ENCODE results near the gene SCMH1. TPM values are rescaled to one million over a fixed set of nuclear protein-coding genes. Genes with fewer than 3 reads are reported as not detected.

The SCMH1 gene
- total and polyA plus RNA-seq, 2 experiments from 2014 or later, result 48.1 to 52.3 TPM

- Histone ChIP-seq H3K9me3 (ENCODE audit: low read depth) (no peaks in the 10 kb centered on the region), H3K79me2 (no peaks in the 10 kb centered on the region), H3K4me2 (no peak overlapping the region), H2AFZ (no peak overlapping the region), H3K27me3 (no peaks in the 10 kb centered on the region), H3K4me1 (ENCODE audit: insufficient read depth) (peaks cover 5% of the 10 kb centered on the region), H4K20me1 (ENCODE audit: insufficient read depth, poor library complexity, severe bottlenecking) (no peaks in the 10 kb centered on the region), H3K36me3 (replicated peaks; ENCODE audit: insufficient read depth, low read depth) (no peaks in the 10 kb centered on the region), H3K4me3 (no peak overlapping the region), H3K27ac (no peak overlapping the region), H3K9me2 (replicated peaks; ENCODE audit: insufficient read depth) (no peaks in the 10 kb centered on the region)
- WGBS (ENCODE audit: low lambda C conversion rate, missing lambda C conversion rate), result 91% methylated on average over 4 of the region's 4 CpGs
- no peak for TF ChIP-seq EZH2 (IDR thresholded peaks at IDR 0.05; ENCODE audit: borderline replicate concordance)
- TF ChIP-seq EZH2phosphoT487 (IDR thresholded peaks at IDR 0.05; ENCODE audit: low read depth, severe bottlenecking, unreplicated experiment), result no peak
- no peak for TF ChIP-seq CTCF (IDR thresholded peaks at IDR 0.05; ENCODE audit: poor library complexity)
- DNase-seq (ENCODE audit: low spot score), result no peak
These were observed 141.9 kb downstream of the SCMH1 start for GRCh38 chr1:41100170-41100569.

GRCh38 chr1:41098730-41099460, 143.2 kb downstream of the SCMH1 start:
- Histone ChIP-seq H3K4me2 (no peak overlapping the region), H3K9me2 (replicated peaks; ENCODE audit: insufficient read depth) (no peaks in the 10 kb centered on the region), H3K4me1 (ENCODE audit: insufficient read depth) (peaks cover 5% of the 10 kb centered on the region), H3K27ac (no peak overlapping the region), H2AFZ (no peak overlapping the region), H3K36me3 (replicated peaks; ENCODE audit: insufficient read depth, low read depth) (no peaks in the 10 kb centered on the region), H3K27me3 (no peaks in the 10 kb centered on the region), H3K4me3 (no peak overlapping the region), H3K9me3 (ENCODE audit: low read depth) (no peaks in the 10 kb centered on the region), H3K79me2 (no peaks in the 10 kb centered on the region), H4K20me1 (ENCODE audit: insufficient read depth, poor library complexity, severe bottlenecking) (no peaks in the 10 kb centered on the region)
- no peak for DNase-seq (ENCODE audit: low spot score)
- no peak for TF ChIP-seq EZH2 (IDR thresholded peaks at IDR 0.05; ENCODE audit: borderline replicate concordance)
- TF ChIP-seq CTCF (IDR thresholded peaks at IDR 0.05; ENCODE audit: poor library complexity), result no peak
- TF ChIP-seq EZH2phosphoT487 (IDR thresholded peaks at IDR 0.05; ENCODE audit: low read depth, severe bottlenecking, unreplicated experiment), result no peak
- 88% methylated on average over 5 of the region's 5 CpGs for WGBS (ENCODE audit: low lambda C conversion rate, missing lambda C conversion rate)

- H3K36me3 ChIP-seq (replicated peaks; ENCODE audit: insufficient read depth, low read depth), result no peaks in the 10 kb centered on the region
- no peak overlapping the region for H2AFZ ChIP-seq
- H3K27ac ChIP-seq, result no peak overlapping the region
- H4K20me1 ChIP-seq (ENCODE audit: insufficient read depth, poor library complexity, severe bottlenecking), result no peaks in the 10 kb centered on the region
- no peaks in the 10 kb centered on the region for H3K9me3 ChIP-seq (ENCODE audit: low read depth)
- DNase-seq (ENCODE audit: low spot score), result no peak
- no peak overlapping the region for H3K4me3 ChIP-seq
- H3K9me2 ChIP-seq (replicated peaks; ENCODE audit: insufficient read depth), result no peaks in the 10 kb centered on the region
- no peaks in the 10 kb centered on the region for H3K27me3 ChIP-seq
- no peak for TF ChIP-seq EZH2 (IDR thresholded peaks at IDR 0.05; ENCODE audit: borderline replicate concordance)
- TF ChIP-seq CTCF (IDR thresholded peaks at IDR 0.05; ENCODE audit: poor library complexity), result no peak
- no peak for TF ChIP-seq EZH2phosphoT487 (IDR thresholded peaks at IDR 0.05; ENCODE audit: low read depth, severe bottlenecking, unreplicated experiment)
- H3K4me1 ChIP-seq (ENCODE audit: insufficient read depth), result no peaks in the 10 kb centered on the region
- no peak overlapping the region for H3K4me2 ChIP-seq
- WGBS (ENCODE audit: low lambda C conversion rate, missing lambda C conversion rate), result 91% methylated on average over 4 of the region's 4 CpGs
- no peaks in the 10 kb centered on the region for H3K79me2 ChIP-seq
These were observed 145.0 kb downstream of the SCMH1 start for GRCh38 chr1:41097105-41097504.

Measured in hepatocyte (in vitro differentiated cells).